ENCODE data around the gene LSM4.

- no peak for TF ChIP-seq CTCF (conservative IDR thresholded peaks at IDR 0.05; ENCODE audit: low read depth, low read length)
- TF ChIP-seq NFE2L2 (IDR thresholded peaks at IDR 0.05; ENCODE audit: low read depth, low read length), result no peak
- TF ChIP-seq CHD1 (IDR thresholded peaks at IDR 0.05; ENCODE audit: low read depth, low read length), result no peak
- TF ChIP-seq POLR2A (IDR thresholded peaks at IDR 0.05; ENCODE audit: low read depth, low read length), result no peak
- no peak for TF ChIP-seq MAZ (IDR thresholded peaks at IDR 0.05; ENCODE audit: borderline replicate concordance, low read depth, low read length)
- no peak for TF ChIP-seq RFX5 (IDR thresholded peaks at IDR 0.05; ENCODE audit: low read depth, low read length)
- TF ChIP-seq ELK1 (IDR thresholded peaks at IDR 0.05; ENCODE audit: borderline replicate concordance, low read depth, low read length), result no peak
- TF ChIP-seq MXI1 (IDR thresholded peaks at IDR 0.05; ENCODE audit: borderline replicate concordance, low read depth, low read length), result no peak
- TF ChIP-seq RCOR1 (IDR thresholded peaks at IDR 0.05; ENCODE audit: insufficient replicate concordance, low read length), result no peak
- no peak for TF ChIP-seq USF2 (IDR thresholded peaks at IDR 0.05; ENCODE audit: low read depth, low read length)
- no peak for TF ChIP-seq FOS (IDR thresholded peaks at IDR 0.05; ENCODE audit: low read depth, low read length)
- TF ChIP-seq RAD21 (IDR thresholded peaks at IDR 0.05; ENCODE audit: low read length), result no peak
- no peak for TF ChIP-seq CEBPB (IDR thresholded peaks at IDR 0.05; ENCODE audit: low read depth, low read length)
- peak; percentile 9; the same call in 1 of the 2 replicates for TF ChIP-seq BHLHE40 (IDR thresholded peaks at IDR 0.05; ENCODE audit: low read depth, low read length)
Measured at GRCh38 chr19:18293642-18294466, 29.0 kb downstream of the LSM4 start.

Data from IMR-90 (cell line).